ENCODE data around the gene TIGD2.

DNA sequence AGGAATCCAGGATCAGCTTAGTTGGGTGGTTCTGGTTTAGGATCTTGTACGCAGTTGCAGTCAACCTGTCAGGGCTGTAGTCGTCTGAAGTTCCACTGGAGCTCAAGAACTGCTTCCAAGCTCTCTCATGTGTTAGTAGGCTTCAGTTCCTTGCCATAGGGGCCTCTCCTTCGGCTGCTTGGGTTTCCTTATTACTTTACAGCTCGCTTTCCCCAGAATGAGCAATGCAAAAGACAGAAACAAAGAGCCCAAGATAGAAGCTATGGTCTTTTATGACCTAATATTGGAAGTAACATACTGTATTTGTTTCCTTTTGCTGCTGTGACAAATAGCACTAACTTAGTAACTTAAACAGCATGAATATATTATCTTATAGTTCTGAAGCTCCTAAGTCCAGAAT lies 51.7 kb downstream of the TIGD2 start:
- TF ChIP-seq, protein P1, sequence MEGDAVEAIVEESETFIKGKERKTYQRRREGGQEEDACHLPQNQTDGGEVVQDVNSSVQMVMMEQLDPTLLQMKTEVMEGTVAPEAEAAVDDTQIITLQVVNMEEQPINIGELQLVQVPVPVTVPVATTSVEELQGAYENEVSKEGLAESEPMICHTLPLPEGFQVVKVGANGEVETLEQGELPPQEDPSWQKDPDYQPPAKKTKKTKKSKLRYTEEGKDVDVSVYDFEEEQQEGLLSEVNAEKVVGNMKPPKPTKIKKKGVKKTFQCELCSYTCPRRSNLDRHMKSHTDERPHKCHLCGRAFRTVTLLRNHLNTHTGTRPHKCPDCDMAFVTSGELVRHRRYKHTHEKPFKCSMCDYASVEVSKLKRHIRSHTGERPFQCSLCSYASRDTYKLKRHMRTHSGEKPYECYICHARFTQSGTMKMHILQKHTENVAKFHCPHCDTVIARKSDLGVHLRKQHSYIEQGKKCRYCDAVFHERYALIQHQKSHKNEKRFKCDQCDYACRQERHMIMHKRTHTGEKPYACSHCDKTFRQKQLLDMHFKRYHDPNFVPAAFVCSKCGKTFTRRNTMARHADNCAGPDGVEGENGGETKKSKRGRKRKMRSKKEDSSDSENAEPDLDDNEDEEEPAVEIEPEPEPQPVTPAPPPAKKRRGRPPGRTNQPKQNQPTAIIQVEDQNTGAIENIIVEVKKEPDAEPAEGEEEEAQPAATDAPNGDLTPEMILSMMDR (IDR thresholded peaks at IDR 0.05; ENCODE audit: poor library complexity, severe bottlenecking), result no peak
- no peak for TF ChIP-seq EZH2 (IDR thresholded peaks at IDR 0.05; ENCODE audit: borderline replicate concordance, insufficient read depth, low read length, poor library complexity, severe bottlenecking)
- no peak for TF ChIP-seq SMC3 (conservative IDR thresholded peaks at IDR 0.05; ENCODE audit: poor library complexity)
- no peak for TF ChIP-seq REST (IDR thresholded peaks at IDR 0.05; ENCODE audit: borderline replicate concordance)
- no peak for TF ChIP-seq POLR2AphosphoS5 (IDR thresholded peaks at IDR 0.05)
- TF ChIP-seq EP300 (conservative IDR thresholded peaks at IDR 0.05; ENCODE audit: poor library complexity, severe bottlenecking), result no peak
- no peak for TF ChIP-seq RAD21 (conservative IDR thresholded peaks at IDR 0.05)
